Common myeloid progenitor, CD34-positive (primary cell): ENCODE measurements around the gene SMYD2.

Experiments
- CTCF ChIA-PET: fragments of 350-600 bp; sonication (Branson Sonifier 250); formaldehyde crosslinking; loops from one replicate; lab custom pipeline; 2021; ENCODE audit warnings: antibody characterized with exemption; lab: Charles Lee
- POLR2A ChIA-PET: fragments of 350-600 bp; sonication (Branson Sonifier 250); formaldehyde crosslinking; loops from one replicate; lab custom pipeline; 2021; ENCODE audit warnings: antibody characterized with exemption; lab: Charles Lee
- DNase-seq, 3 donors: peaks; one replicate each; pipeline versions ENCODE4 v3.0.0 to v3.0.0-alpha.2; 2013
- H3K27ac ChIP-seq, 2 experiments: 1 replicate in 1 of 2; 2 replicates in 1 of 2; pipeline ENCODE4 v1.7.0; 2013; ENCODE audit warnings: inconsistent platforms in 2 of 2, low read length in 2 of 2, mild to moderate bottlenecking in 2 of 2, low read depth in 1 of 2, moderate library complexity in 1 of 2; ENCODE audit not compliant: severe bottlenecking in 2 of 2, insufficient read depth in 1 of 2, poor library complexity in 1 of 2
- H3K27me3 ChIP-seq, 5 experiments: replicated peaks in 2 of 5; 1 replicate in 3 of 5; 2 replicates in 2 of 5; pipeline versions ENCODE4 v1.6.1 to v1.7.0; 2013; ENCODE audit warnings: low read length in 4 of 5, mild to moderate bottlenecking in 2 of 5, moderate library complexity in 2 of 5, inconsistent platforms in 1 of 5; ENCODE audit not compliant: insufficient read depth in 5 of 5, control insufficient read depth in 4 of 5
- H3K36me3 ChIP-seq, 4 experiments: 1 replicate in 2 of 4; 2 replicates in 2 of 4; pipeline versions ENCODE4 v1.6.1 to v1.7.0; 2013; ENCODE audit warnings: low read length in 3 of 4, control low read depth in 1 of 4, mild to moderate bottlenecking in 1 of 4; ENCODE audit not compliant: control insufficient read depth in 4 of 4, insufficient read depth in 4 of 4
- H3K4me1 ChIP-seq, 4 experiments: 1 replicate in 3 of 4; 2 replicates in 1 of 4; pipeline versions ENCODE4 v1.6.1 to v1.7.1; 2013; ENCODE audit warnings: low read length in 3 of 4, mild to moderate bottlenecking in 3 of 4, control low read depth in 1 of 4, inconsistent platforms in 1 of 4, moderate library complexity in 1 of 4; ENCODE audit not compliant: control insufficient read depth in 4 of 4, insufficient read depth in 4 of 4; ENCODE audit errors: control extremely low read depth in 1 of 4
- H3K4me3 ChIP-seq, 7 experiments: 1 replicate in 4 of 7; 2 replicates in 3 of 7; pipeline versions ENCODE4 v1.5.1 to v1.7.0; 2013; ENCODE audit warnings: mild to moderate bottlenecking in 7 of 7, low read length in 6 of 7, moderate library complexity in 6 of 7, inconsistent platforms in 2 of 7, low read depth in 2 of 7, control low read depth in 1 of 7; ENCODE audit not compliant: insufficient read depth in 4 of 7, control insufficient read depth in 1 of 7; ENCODE audit errors: extremely low read depth in 1 of 7
- H3K9me3 ChIP-seq, 5 experiments: 1 replicate in 4 of 5; 2 replicates in 1 of 5; pipeline versions ENCODE4 v1.6.1 to v1.7.1; 2013; ENCODE audit warnings: low read length in 4 of 5, mild to moderate bottlenecking in 2 of 5, inconsistent platforms in 1 of 5, low read depth in 1 of 5, moderate library complexity in 1 of 5; ENCODE audit not compliant: control insufficient read depth in 4 of 5, insufficient read depth in 2 of 5; ENCODE audit errors: control extremely low read depth in 1 of 5
- WGBS: methylation state at CpG from one replicate; pipeline ENCODE4 v1.1.5; 2013; ENCODE audit not compliant: insufficient coverage; 5-methylcytosine and 5-hydroxymethylcytosine counted together

Gene SMYD2

DNA sequence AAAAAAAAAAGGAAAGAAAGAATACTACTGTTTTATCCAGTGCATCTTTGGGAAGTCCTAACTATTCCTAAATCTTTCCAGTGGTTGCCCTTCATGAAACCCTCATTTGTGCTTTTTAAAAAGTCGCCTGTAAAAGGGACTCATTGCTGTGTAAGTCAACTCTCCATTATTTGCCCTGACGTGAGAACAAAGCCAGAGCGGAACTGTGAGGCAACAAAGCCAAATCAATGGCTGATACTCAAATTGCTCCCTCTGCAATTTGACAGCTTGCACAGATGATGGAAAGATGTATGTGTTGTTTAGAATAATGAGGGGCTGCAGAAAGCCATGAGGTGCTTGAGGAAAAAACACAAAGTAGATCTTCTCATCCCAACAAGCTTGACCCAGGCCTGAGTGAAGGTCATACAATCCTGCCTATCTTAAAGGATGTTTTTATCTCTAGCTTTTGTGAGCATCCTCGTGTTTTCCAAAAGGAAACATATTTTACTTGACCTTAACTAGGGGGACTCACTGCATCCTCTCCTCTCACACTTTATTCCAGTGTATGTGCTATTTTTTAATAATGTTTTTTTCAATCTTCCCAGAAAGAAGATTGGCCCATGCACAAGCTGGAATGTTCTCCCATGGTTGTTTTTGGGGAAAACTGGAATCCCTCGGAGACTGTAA, 33.4 kb downstream of the SMYD2 start:
- H3K36me3 ChIP-seq, result peaks cover 0 to 6% (median 0%) of the 10 kb centered on the region in 4 experiments
- H3K27ac ChIP-seq, result no peak overlapping the region
- POLR2A ChIA-PET, result no interaction called here
- DNase-seq, result no peak
- H3K9me3 ChIP-seq, result no peaks in the 10 kb centered on the region
- CTCF ChIA-PET, result interaction anchor here (0.7 to 3.4 kb wide), 7 partner anchors 14 to 100 kb away, joined by 3 to 15 read pairs (median 3); no protein-coding TSS in a partner anchor
- H3K27me3 ChIP-seq, result no peaks in the 10 kb centered on the region
- no peak overlapping the region for H3K4me3 ChIP-seq
- peaks cover 0 to 15% (median 4%) of the 10 kb centered on the region in 4 experiments for H3K4me1 ChIP-seq
- 95% methylated on average over 5 of the region's 5 CpGs for whole genome bisulfite sequencing

DNA sequence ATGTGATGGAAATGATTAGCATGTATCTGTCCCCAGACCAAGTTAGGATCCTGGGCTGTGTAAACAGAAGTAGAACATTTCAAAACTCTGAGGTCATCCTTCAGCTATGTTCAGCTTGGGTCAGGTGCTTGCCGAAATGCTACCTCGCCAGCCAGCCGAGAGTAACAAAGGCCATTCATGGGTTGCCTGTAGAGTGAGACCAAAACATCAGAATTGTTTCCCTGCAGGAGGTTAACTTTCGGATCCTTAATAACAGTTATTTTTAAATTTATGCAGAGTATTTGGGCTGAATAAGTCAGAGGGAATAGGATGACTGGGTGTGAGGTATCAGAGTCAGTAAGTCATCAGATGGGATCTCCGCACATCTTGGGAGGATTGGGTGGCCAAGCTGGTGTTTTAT, 35.6 kb downstream of the SMYD2 start:
- Histone ChIP-seq H3K4me3 (no peak overlapping the region), H3K36me3 (peaks cover 0 to 6% (median 0%) of the 10 kb centered on the region in 4 experiments), H3K27ac (no peak overlapping the region), H3K9me3 (no peaks in the 10 kb centered on the region), H3K27me3 (no peaks in the 10 kb centered on the region), H3K4me1 (peaks cover 0 to 4% (median 2%) of the 10 kb centered on the region in 4 experiments)
- WGBS, result 100% methylated on average over 4 of the region's 5 CpGs
- ChIA-PET POLR2A (no interaction called here), CTCF (interaction anchor here (1.4 to 5.3 kb wide), 6 partner anchors 10 to 263 kb away, joined by 4 to 62 read pairs (median 9); no protein-coding TSS in a partner anchor)
- DNase-seq, result no peak

DNA sequence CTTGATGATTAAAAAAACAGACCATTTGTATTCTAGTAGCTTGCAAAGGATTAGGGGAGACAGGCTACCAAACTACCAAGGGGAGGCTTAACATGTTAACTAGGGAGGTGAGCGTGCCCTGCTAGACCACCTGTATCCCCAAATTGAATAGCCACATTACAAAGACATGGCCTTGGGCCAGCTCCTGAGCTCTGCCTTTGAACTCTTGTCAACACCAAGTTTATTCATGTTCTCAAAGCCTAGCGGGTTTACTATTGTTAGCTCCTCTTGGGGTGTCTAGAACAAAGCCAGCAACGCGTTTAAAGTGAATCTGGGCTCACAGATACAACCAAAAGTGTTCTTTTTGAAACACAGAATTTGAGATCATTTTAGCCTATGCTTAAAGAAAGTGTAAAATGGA, 36.3 kb downstream of the SMYD2 start:
- Histone ChIP-seq H3K27me3 (no peaks in the 10 kb centered on the region), H3K4me3 (no peak overlapping the region), H3K9me3 (no peaks in the 10 kb centered on the region), H3K4me1 (no peaks in the 10 kb centered on the region), H3K27ac (no peak overlapping the region), H3K36me3 (peaks cover 0 to 6% (median 0%) of the 10 kb centered on the region in 4 experiments)
- no peak for DNase-seq
- CTCF ChIA-PET, result interaction anchor here (1.4 to 5.3 kb wide), 7 partner anchors 12 to 262 kb away, joined by 4 to 62 read pairs (median 8); no protein-coding TSS in a partner anchor
- WGBS, result 89% methylated on average over 2 of the region's 4 CpGs
- POLR2A ChIA-PET, result no interaction called here

DNA sequence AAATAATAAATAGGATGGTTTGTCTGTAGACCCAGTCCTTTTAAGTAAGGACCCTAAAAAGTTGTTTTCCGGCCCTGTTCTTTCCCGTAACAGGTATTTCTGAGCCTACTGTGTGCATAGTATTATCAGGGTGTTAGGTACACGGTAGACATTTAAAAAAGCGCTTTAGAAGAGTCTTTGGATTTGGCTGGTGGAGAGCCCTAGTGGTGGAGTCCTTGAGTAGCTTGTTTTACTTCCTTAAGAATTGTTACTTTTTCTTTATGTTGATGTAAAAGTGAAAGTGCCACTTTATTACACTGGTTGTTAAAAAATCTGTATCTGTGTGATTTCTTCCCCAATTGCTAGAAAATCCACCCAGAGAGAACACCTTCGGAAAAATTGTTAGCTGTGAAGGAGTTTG, 36.8 kb downstream of the SMYD2 start:
- Histone ChIP-seq H3K36me3 (peaks cover 0 to 6% (median 0%) of the 10 kb centered on the region in 4 experiments), H3K27ac (no peak overlapping the region), H3K9me3 (no peaks in the 10 kb centered on the region), H3K4me1 (no peaks in the 10 kb centered on the region), H3K27me3 (no peaks in the 10 kb centered on the region), H3K4me3 (no peak overlapping the region)
- DNase-seq, result peak in 1 of 3 donors; percentile 15
- ChIA-PET CTCF (interaction anchor here (0.6 to 5.3 kb wide), 7 partner anchors 12 to 103 kb away, joined by 4 to 62 read pairs (median 7); no protein-coding TSS in a partner anchor), POLR2A (no interaction called here)
- 100% methylated on average over 3 of the region's 5 CpGs for WGBS

DNA sequence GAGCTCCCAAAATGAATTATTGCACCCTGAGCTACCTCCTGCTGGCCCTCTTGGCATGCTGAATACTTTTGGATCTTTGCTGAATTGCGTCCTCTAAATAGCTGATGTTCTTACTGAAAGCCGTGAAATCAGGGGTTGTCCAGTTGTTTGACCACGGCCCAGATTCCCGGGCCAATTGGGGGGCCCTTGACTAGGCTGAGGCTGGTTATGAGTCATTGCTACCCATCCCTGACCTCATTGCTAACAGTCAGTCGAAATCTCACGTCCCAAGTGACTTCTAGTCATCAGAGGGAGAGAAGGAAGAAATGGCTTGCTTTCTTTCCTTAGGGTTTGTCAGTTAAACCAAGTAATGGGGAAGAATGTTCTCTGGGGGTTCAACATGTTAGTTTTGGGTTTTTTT, 37.4 kb downstream of the SMYD2 start:
- DNase-seq, result no peak
- Histone ChIP-seq H3K4me3 (no peak overlapping the region), H3K9me3 (no peaks in the 10 kb centered on the region), H3K36me3 (peaks cover 0 to 6% (median 0%) of the 10 kb centered on the region in 4 experiments), H3K27ac (no peak overlapping the region), H3K4me1 (no peaks in the 10 kb centered on the region), H3K27me3 (no peaks in the 10 kb centered on the region)
- WGBS, result 79% methylated on average over 6 of the region's 6 CpGs
- POLR2A ChIA-PET, result no interaction called here
- CTCF ChIA-PET, result interaction anchor here (0.6 to 5.3 kb wide), 8 partner anchors 9 to 104 kb away, joined by 3 to 62 read pairs (median 6); no protein-coding TSS in a partner anchor

DNA sequence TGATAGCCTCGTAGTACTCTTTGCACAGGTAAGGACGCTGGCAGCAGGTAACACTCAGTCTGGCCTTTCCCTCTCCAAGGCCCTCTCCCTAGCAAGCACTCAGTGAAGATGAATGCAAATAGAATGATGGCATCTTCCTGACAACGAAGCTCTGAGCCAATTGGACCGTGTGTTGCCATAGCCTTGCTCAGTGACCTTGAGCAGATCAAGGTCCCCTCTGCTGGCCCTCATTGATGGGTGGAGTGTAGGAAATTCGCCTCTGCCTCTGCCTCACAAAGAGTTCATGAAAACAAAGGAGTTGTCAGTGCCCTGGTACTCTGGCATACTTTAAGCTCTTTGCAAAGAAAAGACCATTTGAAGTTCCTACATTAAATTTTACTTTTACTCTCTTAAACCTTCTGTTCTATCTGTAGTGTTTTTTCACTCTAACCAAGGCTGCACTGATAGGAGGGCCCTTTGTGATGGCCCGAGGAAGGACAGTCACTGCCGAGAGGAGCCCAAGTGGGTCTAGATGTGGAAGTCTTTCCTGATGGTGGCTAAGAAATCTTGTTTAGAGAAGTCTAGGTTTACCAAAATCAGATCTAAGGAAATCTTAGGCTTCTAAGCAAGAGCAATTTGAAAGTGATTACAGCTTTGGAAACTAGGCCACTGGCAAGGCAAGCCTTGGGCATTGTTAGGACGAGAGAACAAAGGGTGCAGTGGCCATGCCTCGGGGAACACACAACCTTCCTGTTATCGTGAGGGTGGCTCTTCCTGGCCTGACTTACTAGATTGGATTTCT, 38.2 kb downstream of the SMYD2 start:
- no peaks in the 10 kb centered on the region for H3K27me3 ChIP-seq
- WGBS, result 84% methylated on average over 8 of the region's 10 CpGs
- peaks cover 0 to 6% (median 0%) of the 10 kb centered on the region in 4 experiments for H3K36me3 ChIP-seq
- no peak overlapping the region for H3K4me3 ChIP-seq
- H3K9me3 ChIP-seq, result no peaks in the 10 kb centered on the region
- no peaks in the 10 kb centered on the region for H3K4me1 ChIP-seq
- ChIA-PET POLR2A (no interaction called here), CTCF (interaction anchor here (0.8 to 5.3 kb wide), 5 partner anchors 10 to 58 kb away, joined by 3 to 62 read pairs (median 8); no protein-coding TSS in a partner anchor)
- no peak for DNase-seq
- no peak overlapping the region for H3K27ac ChIP-seq
